OCI-LY7 (cell line): ENCODE data around the gene KCNK16. TPM values are rescaled to one million over a fixed set of nuclear protein-coding genes. Genes with fewer than 3 reads are reported as not detected.

ENCODE experiments used
- BruUV-seq: library from RNA; stranded (reverse); fragments of 400-500 nt; replicated peaks from 2 replicates; lab custom pipeline; 2021; lab: Mats Ljungman, UMichigan
- CTCF ChIA-PET: fragments of 300-600 bp; sonication (Branson Sonifier 250); formaldehyde crosslinking; loops from one replicate; lab custom pipeline; 2022; ENCODE audit warnings: antibody characterized with exemption; ENCODE audit not compliant: unreplicated experiment; lab: Charles Lee
- POLR2A ChIA-PET: fragments of 300-600 bp; sonication (Branson Sonifier 250); formaldehyde crosslinking; loops from one replicate; lab custom pipeline; 2022; ENCODE audit warnings: antibody characterized with exemption; lab: Charles Lee
- DNase-seq: peaks from one replicate; pipeline ENCODE4 v3.0.0-alpha.2; 2015; ENCODE audit warnings: low spot score
- H2AFZ ChIP-seq: fragments of 200-600 bp; sonication (generic), shearing (Covaris generic); 2 replicates; pipeline ENCODE4 v1.6.1; 2014; ENCODE audit warnings: mild to moderate bottlenecking, antibody characterized with exemption, low read length, moderate library complexity
- H3K27ac ChIP-seq: fragments of 200-600 bp; sonication (generic); 2 replicates; pipeline ENCODE4 v1.5.1; 2014; ENCODE audit warnings: mixed run types, low read depth, mild to moderate bottlenecking, moderate library complexity, low read length, inconsistent platforms; ENCODE audit not compliant: poor library complexity, severe bottlenecking
- H3K36me3 ChIP-seq: fragments of 200-600 bp; sonication (generic); 2 replicates; pipeline ENCODE4 v1.6.1; 2014; ENCODE audit warnings: mild to moderate bottlenecking, antibody characterized with exemption, low read length, moderate library complexity, mixed read lengths; ENCODE audit not compliant: insufficient read depth
- H3K4me1 ChIP-seq: fragments of 200-600 bp; sonication (generic); 2 replicates; pipeline ENCODE4 v1.5.1; 2014; ENCODE audit warnings: mild to moderate bottlenecking, low read length; ENCODE audit not compliant: insufficient read depth, poor library complexity, severe bottlenecking
- H3K4me2 ChIP-seq: fragments of 200-600 bp; sonication (generic); 2 replicates; pipeline ENCODE4 v1.6.1; 2014; ENCODE audit warnings: mild to moderate bottlenecking, low read length
- H3K4me3 ChIP-seq: fragments of 200-600 bp; sonication (generic); 2 replicates; pipeline ENCODE4 v1.5.1; 2014; ENCODE audit warnings: mild to moderate bottlenecking, low read depth, low read length; ENCODE audit not compliant: poor library complexity, severe bottlenecking
- H3K79me2 ChIP-seq: fragments of 200-600 bp; sonication (generic); 2 replicates; pipeline ENCODE4 v1.6.1; 2016; ENCODE audit warnings: low read depth, mild to moderate bottlenecking, low read length, moderate library complexity, mixed read lengths; ENCODE audit not compliant: insufficient read depth
- H3K9me2 ChIP-seq: fragments of 200-600 bp; sonication (generic); 2 replicates; pipeline ENCODE4 v1.6.1; 2016; ENCODE audit warnings: mild to moderate bottlenecking, low read length, mixed read lengths; ENCODE audit not compliant: insufficient read depth
- H3K9me3 ChIP-seq: fragments of 200-600 bp; sonication (generic); 2 replicates; pipeline ENCODE4 v1.6.1; 2014; ENCODE audit warnings: mild to moderate bottlenecking, mixed run types, low read length, mixed read lengths
- H4K20me1 ChIP-seq: fragments of 200-600 bp; sonication (generic); 2 replicates; pipeline ENCODE4 v1.6.1; 2014; ENCODE audit warnings: mild to moderate bottlenecking, antibody characterized with exemption, low read length, moderate library complexity, mixed read lengths; ENCODE audit not compliant: insufficient read depth
- EZH2phosphoT487 ChIP-seq: fragments of 200-600 bp; sonication (generic); IDR thresholded peaks from 2 replicates; pipeline ENCODE4 v1.6.1; 2018; ENCODE audit warnings: low read depth, borderline replicate concordance, mild to moderate bottlenecking, mixed run types, antibody characterized with exemption, low read length, moderate library complexity, mixed read lengths
- intact Hi-C: fragments of 100-400 bp; cut with micrococcal nuclease; formaldehyde crosslinking; loops from one replicate; pipeline ENCODE4 v1.10.0; 2022; ENCODE audit not compliant: unreplicated experiment
- total RNA-seq, 2 experiments: library from RNA; depleted of rRNA in 1 of 2; stranded (reverse); fragments of >200 nt in 1 of 2; shearing (Covaris generic) in 1 of 2; gene quantifications; 2 replicates each; pipeline ENCODE4 v1.2.3, GENCODE V29; 2014 to 2022
- TF ChIP-seq, protein P1 (sequence below): fragments of 200-600 bp; sonication (generic); conservative IDR thresholded peaks from 2 replicates; pipeline ENCODE4 v1.5.1; 2014; ENCODE audit warnings: mild to moderate bottlenecking, antibody characterized with exemption, low read length, moderate library complexity, mixed read lengths

Gene KCNK16
- total RNA-seq, 2 experiments from 2014 or later = not detected

DNA sequence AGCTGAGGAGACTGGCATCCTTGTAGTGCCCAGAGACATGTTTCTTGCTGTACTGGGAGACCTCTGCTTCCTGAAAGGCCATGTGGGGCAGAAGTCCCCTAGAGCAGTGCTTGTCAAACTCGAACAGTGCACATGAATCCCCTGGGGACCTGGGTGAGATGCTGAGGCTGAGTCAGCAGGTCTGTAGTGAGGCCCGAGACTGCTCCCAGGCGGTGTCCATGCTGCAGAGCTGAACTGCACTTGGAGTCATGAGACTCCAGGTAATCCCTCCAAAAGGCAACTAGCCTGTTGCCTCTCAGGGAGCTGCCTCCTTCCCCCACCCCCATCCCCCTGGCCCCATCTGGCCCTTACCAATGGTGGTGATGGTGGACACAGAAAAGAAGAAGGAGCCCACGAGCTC is 12.0 kb downstream of the KCNK16 start:
- intact Hi-C loops = loop anchor here (1.0 to 10.0 kb wide), 2 partner anchors 144 to 316 kb away; no protein-coding TSS in a partner anchor
- ChIA-PET CTCF (interaction anchor here (0.6 kb wide), 3 partner anchors 90 to 144 kb away, joined by 3 to 5 read pairs (median 3); no protein-coding TSS in a partner anchor), POLR2A (interaction anchor here (0.9 kb wide), 1 partner anchor 111 kb away, joined by 3 read pairs; no protein-coding TSS in a partner anchor)
- Histone ChIP-seq H3K4me1 (no peaks in the 10 kb centered on the region), H4K20me1 (no peaks in the 10 kb centered on the region), H3K4me3 (no peak overlapping the region), H3K4me2 (no peak overlapping the region), H3K36me3 (no peaks in the 10 kb centered on the region), H3K79me2 (no peaks in the 10 kb centered on the region), H3K27ac (no peak overlapping the region), H3K9me2 (no peaks in the 10 kb centered on the region), H2AFZ (no peak overlapping the region), H3K9me3 (no peaks in the 10 kb centered on the region)
- no peak for DNase-seq
- BruUV-seq = no TSS peak
- no peak for TF ChIP-seq EZH2phosphoT487
- TF ChIP-seq, protein P1, sequence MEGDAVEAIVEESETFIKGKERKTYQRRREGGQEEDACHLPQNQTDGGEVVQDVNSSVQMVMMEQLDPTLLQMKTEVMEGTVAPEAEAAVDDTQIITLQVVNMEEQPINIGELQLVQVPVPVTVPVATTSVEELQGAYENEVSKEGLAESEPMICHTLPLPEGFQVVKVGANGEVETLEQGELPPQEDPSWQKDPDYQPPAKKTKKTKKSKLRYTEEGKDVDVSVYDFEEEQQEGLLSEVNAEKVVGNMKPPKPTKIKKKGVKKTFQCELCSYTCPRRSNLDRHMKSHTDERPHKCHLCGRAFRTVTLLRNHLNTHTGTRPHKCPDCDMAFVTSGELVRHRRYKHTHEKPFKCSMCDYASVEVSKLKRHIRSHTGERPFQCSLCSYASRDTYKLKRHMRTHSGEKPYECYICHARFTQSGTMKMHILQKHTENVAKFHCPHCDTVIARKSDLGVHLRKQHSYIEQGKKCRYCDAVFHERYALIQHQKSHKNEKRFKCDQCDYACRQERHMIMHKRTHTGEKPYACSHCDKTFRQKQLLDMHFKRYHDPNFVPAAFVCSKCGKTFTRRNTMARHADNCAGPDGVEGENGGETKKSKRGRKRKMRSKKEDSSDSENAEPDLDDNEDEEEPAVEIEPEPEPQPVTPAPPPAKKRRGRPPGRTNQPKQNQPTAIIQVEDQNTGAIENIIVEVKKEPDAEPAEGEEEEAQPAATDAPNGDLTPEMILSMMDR = no peak

DNA sequence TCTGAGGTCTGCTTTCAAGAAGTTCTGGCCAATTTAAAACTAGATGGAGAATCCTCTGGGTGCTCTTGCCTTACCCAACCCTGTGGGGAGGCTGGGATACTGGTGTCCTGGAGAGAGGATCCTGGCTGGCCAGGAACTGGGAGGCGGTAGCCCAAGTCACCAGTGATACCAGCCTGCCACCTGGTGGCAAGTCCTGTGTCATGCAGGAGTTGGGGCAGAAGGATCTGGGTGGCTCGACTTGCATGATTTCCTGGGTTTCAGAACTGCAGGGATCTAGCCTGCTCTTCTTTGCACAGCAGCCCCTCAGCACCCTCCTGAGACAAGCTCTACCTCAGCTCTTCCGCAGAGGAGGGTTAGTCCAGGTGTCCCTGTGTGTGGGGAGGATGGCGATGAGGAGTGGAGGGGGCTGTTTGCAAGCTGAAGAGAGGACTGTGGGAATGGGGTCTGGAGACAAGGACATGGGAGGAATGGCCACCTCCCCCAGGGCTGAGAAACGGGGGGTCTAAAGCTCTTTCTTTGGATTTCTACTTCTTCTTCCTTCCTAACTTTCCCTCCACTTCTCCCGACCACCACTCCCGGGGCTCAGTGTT is 12.5 kb downstream of the KCNK16 start:
- no TSS peak for BruUV-seq
- no peak overlapping the region for H3K27ac ChIP-seq
- no peak overlapping the region for H3K4me2 ChIP-seq
- no peak overlapping the region for H2AFZ ChIP-seq
- CTCF ChIA-PET = no interaction called here
- TF ChIP-seq EZH2phosphoT487 = no peak
- TF ChIP-seq, protein P1 = peak; percentile 92
- no peaks in the 10 kb centered on the region for H3K9me2 ChIP-seq
- H3K36me3 ChIP-seq = no peaks in the 10 kb centered on the region
- no peaks in the 10 kb centered on the region for H3K4me1 ChIP-seq
- no peaks in the 10 kb centered on the region for H3K9me3 ChIP-seq
- intact Hi-C loops = loop anchor here (1.0 to 10.0 kb wide), 3 partner anchors 144 to 335 kb away; no protein-coding TSS in a partner anchor
- DNase-seq = peak; percentile 63
- H3K79me2 ChIP-seq = no peaks in the 10 kb centered on the region
- H3K4me3 ChIP-seq = no peak overlapping the region
- POLR2A ChIA-PET = interaction anchor here (0.9 kb wide), 1 partner anchor 110 kb away, joined by 3 read pairs; no protein-coding TSS in a partner anchor
- no peaks in the 10 kb centered on the region for H4K20me1 ChIP-seq

DNA sequence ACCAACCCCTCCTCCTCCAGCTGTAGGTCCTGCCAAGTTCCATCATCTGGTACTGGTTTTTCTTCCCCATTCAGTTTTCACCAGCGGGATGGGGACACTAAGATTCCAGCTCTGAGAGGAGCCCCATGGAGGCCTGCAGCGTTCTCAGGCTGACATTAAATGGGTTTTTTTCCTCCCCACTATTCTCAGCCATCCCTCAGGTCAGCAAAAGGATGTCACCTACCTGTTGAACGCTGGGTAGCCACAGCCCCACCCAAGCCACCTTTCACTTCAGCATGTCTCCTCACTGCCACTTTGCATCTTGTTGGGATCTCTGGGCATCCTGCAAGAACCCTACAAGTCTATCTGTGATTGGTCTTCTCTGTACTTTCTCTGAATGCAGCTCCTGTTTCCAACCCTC is 15.0 kb downstream of the KCNK16 start:
- no TSS peak for BruUV-seq
- H3K4me2 ChIP-seq = no peak overlapping the region
- TF ChIP-seq, protein P1 = no peak
- no peak for DNase-seq
- no peaks in the 10 kb centered on the region for H3K79me2 ChIP-seq
- H3K27ac ChIP-seq = no peak overlapping the region
- no peaks in the 10 kb centered on the region for H3K4me1 ChIP-seq
- ChIA-PET CTCF (no interaction called here), POLR2A (interaction anchor here (0.5 kb wide), 1 partner anchor 51 kb away, joined by 5 read pairs; no protein-coding TSS in a partner anchor)
- no peaks in the 10 kb centered on the region for H4K20me1 ChIP-seq
- no peak overlapping the region for H3K4me3 ChIP-seq
- intact Hi-C loops = loop anchor here (10.0 kb wide), 1 partner anchor 333 kb away; no protein-coding TSS in a partner anchor
- no peak overlapping the region for H2AFZ ChIP-seq
- no peaks in the 10 kb centered on the region for H3K36me3 ChIP-seq
- no peaks in the 10 kb centered on the region for H3K9me3 ChIP-seq
- H3K9me2 ChIP-seq = no peaks in the 10 kb centered on the region
